Left lung (tissue), 10 donors: ENCODE data around the gene DGKD. TPM values are rescaled to one million over a fixed set of nuclear protein-coding genes. Genes with fewer than 3 reads are reported as not detected.
A peak's percentile ranks its signal among the peaks of the same experiment; 100 is the strongest.

ENCODE experiments used
- ATAC-seq: fragments of 200-7000 bp; cut with Tn5 transposase; one replicate; pipeline ENCODE4 v1.9.1; 2020; ENCODE audit warnings: moderate library complexity
- DNase-seq, 4 donors: peaks; one replicate each; pipeline ENCODE4 v3.0.0-alpha.2; 2013 to 2020
- H3K27ac ChIP-seq, 2 donors: fragments of 200-600 bp; sonication (generic) in 1 of 2; one replicate each; pipeline versions ENCODE4 v1.5.0 to v1.8.0; 2020 to 2021
- H3K27me3 ChIP-seq, 2 donors: fragments of 200-600 bp; sonication (generic) in 1 of 2; one replicate each; pipeline versions ENCODE4 v1.5.0 to v1.8.0; 2020 to 2021
- H3K36me3 ChIP-seq, 2 donors: fragments of 200-600 bp; sonication (generic) in 1 of 2; one replicate each; pipeline versions ENCODE4 v1.5.0 to v1.8.0; 2020 to 2021
- H3K4me1 ChIP-seq, 2 donors: fragments of 200-600 bp; one replicate each; pipeline ENCODE4 v1.8.0; 2021
- H3K4me3 ChIP-seq, 2 donors: fragments of 200-600 bp; sonication (generic) in 1 of 2; one replicate each; pipeline versions ENCODE4 v1.5.0 to v1.8.0; 2020 to 2021; ENCODE audit warnings: mild to moderate bottlenecking in 1 of 2
- H3K9me3 ChIP-seq, 2 donors: fragments of 200-600 bp; sonication (generic) in 1 of 2; one replicate each; pipeline versions ENCODE4 v1.5.0 to v1.8.0; 2020 to 2021
- CTCF ChIP-seq, 2 donors: fragments of 200-600 bp; sonication (generic) in 1 of 2; IDR thresholded peaks; one replicate each; pipeline versions ENCODE4 v1.5.0 to v1.8.0; 2021; ENCODE audit warnings: antibody characterized with exemption in 2 of 2
- intact Hi-C, 2 donors: fragments of 100-400 bp; cut with DNase I; formaldehyde crosslinking; loops; one replicate each; pipeline versions ENCODE4 v1.11.2 to v1.14.2; 2022
- polyA plus RNA-seq, 6 donors: library from polyadenylated mRNA; unstranded; fragments of 120-200 nt; gene quantifications; one replicate each; pipeline ENCODE4 v1.2.1, GENCODE V29; 2013; ENCODE audit not compliant: insufficient read length in 6 of 6
- total RNA-seq, 2 donors: library from RNA; stranded (reverse); fragmentation: NEBNext Ultra II Directional; extraction: Animal tissue kit (Norgen Biotek cat#: 25700); gene quantifications; one replicate each; pipeline ENCODE4 v1.2.1, GENCODE V29; 2021
- donor health status: DM: no; HTN: yes; CAD: no.
- donor health status: DM: no; HTN: no; CAD: no.

The DGKD gene
- total and polyA plus RNA-seq, 8 donors, result 22.9 to 98.0 (median 32.6) TPM

GRCh38 chr2:233414273-233414654 is 60.0 kb downstream of the DGKD start:
- intact Hi-C loops, result no loop called here
- Histone ChIP-seq H3K9me3 (peaks cover 0 to 19% of the 10 kb centered on the region in 2 donors), H3K27ac (peak overlapping the region; percentile 62 to 67), H3K36me3 (peaks cover 0 to 11% of the 10 kb centered on the region in 2 donors), H3K4me3 (no peak overlapping the region), H3K4me1 (peaks cover 6 to 49% of the 10 kb centered on the region in 2 donors), H3K27me3 (no peaks in the 10 kb centered on the region)
- DNase-seq (no peak), ATAC-seq (peak; percentile 2)
- TF ChIP-seq CTCF (IDR thresholded peaks at IDR 0.05), result no peak

DNA sequence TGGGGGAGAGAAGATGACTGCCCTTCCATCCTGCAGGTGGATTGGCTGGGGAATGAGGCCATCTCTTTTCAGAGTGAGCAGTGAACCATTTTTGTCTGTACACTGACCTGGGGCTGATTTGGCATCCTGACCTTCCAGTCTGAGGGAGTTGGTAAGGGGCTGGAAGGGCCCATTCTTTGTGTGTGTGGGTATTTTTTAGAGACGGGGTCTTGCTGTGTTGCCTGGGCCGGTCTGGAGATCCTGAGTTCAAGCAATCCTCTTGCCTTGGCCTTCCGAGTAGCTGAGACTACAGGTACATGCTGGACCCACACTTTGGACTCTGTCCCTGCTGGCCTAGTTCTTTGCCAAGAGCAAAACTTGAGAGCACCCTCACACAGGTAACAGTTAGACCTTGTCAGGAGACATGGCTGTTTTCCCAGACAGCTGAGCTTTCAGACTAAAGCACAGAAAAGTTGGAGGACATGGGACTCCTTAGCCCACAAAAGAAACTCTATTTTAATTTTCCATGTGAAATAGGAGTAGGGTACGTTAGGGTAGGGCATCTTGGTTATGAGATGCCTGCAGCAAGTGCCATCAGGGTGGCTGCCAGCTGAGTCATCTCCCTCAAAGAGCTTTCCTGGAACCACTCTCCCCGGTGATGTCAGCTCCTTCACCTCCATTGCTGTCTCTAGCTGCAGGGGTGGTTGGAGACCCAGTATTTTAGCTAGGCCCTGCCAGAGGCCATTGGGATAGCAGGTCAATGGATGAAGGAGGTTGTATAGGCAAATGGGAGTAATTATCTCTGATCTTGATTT is 60.7 kb downstream of the DGKD start:
- DNase-seq, result peak in 1 of 4 donors; percentile 66
- H3K9me3 ChIP-seq, result peaks cover 0 to 19% of the 10 kb centered on the region in 2 donors
- TF ChIP-seq CTCF (IDR thresholded peaks at IDR 0.05), result no peak
- H3K27me3 ChIP-seq, result no peaks in the 10 kb centered on the region
- ATAC-seq, result peak; percentile 57
- no peak overlapping the region for H3K4me3 ChIP-seq
- intact Hi-C loops, result no loop called here
- peak overlapping the region; percentile 62 to 67 for H3K27ac ChIP-seq
- H3K4me1 ChIP-seq, result peaks cover 13 to 49% of the 10 kb centered on the region in 2 donors
- H3K36me3 ChIP-seq, result peaks cover 0 to 11% of the 10 kb centered on the region in 2 donors

DNA sequence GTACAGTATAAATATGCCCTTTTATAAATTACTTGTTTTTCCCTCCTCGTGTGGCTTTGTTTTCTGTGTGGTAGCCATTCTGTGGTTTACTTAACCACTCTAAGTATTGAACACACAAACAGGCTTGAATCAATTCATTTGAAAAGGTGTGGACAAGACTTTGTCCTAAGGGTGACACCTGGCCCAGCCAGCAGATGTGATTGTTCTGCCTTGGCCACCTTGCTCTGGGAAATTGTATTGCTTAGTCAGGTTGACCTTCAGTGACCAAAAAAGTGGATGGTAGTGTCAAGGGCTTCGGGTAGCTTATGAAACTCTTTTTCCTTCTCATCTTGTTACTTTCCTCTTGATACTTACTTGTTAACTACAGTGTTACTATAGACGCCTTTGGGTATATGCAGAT is 61.9 kb downstream of the DGKD start:
- H3K4me1 ChIP-seq, result peaks cover 22 to 55% of the 10 kb centered on the region in 2 donors
- no peaks in the 10 kb centered on the region for H3K27me3 ChIP-seq
- intact Hi-C loops, result no loop called here
- peaks cover 0 to 15% of the 10 kb centered on the region in 2 donors for H3K9me3 ChIP-seq
- H3K4me3 ChIP-seq, result no peak overlapping the region
- DNase-seq (no peak), ATAC-seq (no peak)
- peak overlapping the region in 1 of 2 donors; percentile 13 for H3K27ac ChIP-seq
- no peak for TF ChIP-seq CTCF (IDR thresholded peaks at IDR 0.05)
- H3K36me3 ChIP-seq, result peaks cover 0 to 11% of the 10 kb centered on the region in 2 donors

- Histone ChIP-seq H3K36me3 (peaks cover 0 to 11% of the 10 kb centered on the region in 2 donors), H3K9me3 (peaks cover 0 to 10% of the 10 kb centered on the region in 2 donors), H3K27ac (no peak overlapping the region), H3K4me1 (peaks cover 27 to 60% of the 10 kb centered on the region in 2 donors), H3K4me3 (no peak overlapping the region), H3K27me3 (no peaks in the 10 kb centered on the region)
- intact Hi-C loops, result no loop called here
- no peak for DNase-seq
- TF ChIP-seq CTCF (IDR thresholded peaks at IDR 0.05), result no peak
- ATAC-seq, result no peak
Observed at GRCh38 chr2:233416706-233417105, 62.4 kb downstream of the DGKD start.

DNA sequence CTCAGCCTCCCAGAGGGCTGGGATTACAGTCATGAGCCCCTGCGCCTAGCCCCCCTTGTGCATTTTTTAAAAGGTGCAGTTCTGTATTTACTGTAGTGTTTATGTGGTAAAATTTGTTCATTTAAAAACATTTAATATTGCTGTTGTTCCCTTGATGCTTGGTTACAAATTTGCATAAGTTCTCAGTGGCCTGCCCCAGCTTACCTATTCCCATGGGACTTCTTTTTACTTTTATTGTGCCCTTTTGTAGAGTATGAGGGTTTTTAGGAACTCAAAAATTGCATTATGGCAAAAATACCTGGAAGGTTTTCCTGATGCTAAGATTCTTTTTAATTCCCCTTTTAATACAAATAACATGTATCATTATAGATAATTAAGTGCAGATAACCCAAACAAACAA is 63.0 kb downstream of the DGKD start:
- Histone ChIP-seq H3K4me3 (no peak overlapping the region), H3K4me1 (peaks cover 29 to 65% of the 10 kb centered on the region in 2 donors), H3K27me3 (no peaks in the 10 kb centered on the region), H3K9me3 (peaks cover 0 to 4% of the 10 kb centered on the region in 2 donors), H3K36me3 (peaks cover 0 to 11% of the 10 kb centered on the region in 2 donors), H3K27ac (no peak overlapping the region)
- DNase-seq (no peak), ATAC-seq (no peak)
- intact Hi-C loops, result no loop called here
- no peak for TF ChIP-seq CTCF (IDR thresholded peaks at IDR 0.05)
